ENCODE results near the gene CD2.
A peak's percentile ranks its signal among the peaks of the same experiment; 100 is the strongest.

Gene CD2, protein sequence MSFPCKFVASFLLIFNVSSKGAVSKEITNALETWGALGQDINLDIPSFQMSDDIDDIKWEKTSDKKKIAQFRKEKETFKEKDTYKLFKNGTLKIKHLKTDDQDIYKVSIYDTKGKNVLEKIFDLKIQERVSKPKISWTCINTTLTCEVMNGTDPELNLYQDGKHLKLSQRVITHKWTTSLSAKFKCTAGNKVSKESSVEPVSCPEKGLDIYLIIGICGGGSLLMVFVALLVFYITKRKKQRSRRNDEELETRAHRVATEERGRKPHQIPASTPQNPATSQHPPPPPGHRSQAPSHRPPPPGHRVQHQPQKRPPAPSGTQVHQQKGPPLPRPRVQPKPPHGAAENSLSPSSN

DNA sequence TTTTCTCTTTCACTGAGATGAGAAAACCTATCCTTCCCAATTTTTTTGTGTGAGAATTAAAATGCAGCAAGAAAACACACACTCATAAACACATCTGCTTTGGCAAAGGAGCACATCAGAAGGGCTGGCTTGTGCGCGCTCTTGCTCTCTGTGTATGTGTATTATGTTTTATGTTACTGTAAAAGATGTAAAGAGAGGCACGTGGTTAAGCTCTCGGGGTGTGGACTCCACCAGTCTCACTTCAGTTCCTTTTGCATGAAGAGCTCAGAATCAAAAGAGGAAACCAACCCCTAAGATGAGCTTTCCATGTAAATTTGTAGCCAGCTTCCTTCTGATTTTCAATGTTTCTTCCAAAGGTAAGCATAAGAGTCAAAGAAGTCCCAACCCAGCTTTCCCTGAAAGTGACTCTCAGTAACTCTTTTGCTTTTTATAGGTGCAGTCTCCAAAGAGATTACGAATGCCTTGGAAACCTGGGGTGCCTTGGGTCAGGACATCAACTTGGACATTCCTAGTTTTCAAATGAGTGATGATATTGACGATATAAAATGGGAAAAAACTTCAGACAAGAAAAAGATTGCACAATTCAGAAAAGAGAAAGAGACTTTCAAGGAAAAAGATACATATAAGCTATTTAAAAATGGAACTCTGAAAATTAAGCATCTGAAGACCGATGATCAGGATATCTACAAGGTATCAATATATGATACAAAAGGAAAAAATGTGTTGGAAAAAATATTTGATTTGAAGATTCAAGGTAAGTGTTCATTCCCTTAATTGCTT is at the start of gene CD2:
TSS of gene CD2 (plus strand) at position 233 of the 780 bp plus-strand sequence. CDS start at position 296, 63 bp downstream.
- no peak for DNase-seq

GRCh38 chr1:116706123-116706522 is 48.1 kb upstream of the CD2 start:
- DNase-seq, result no peak

- no peak for DNase-seq
Observed at GRCh38 chr1:116706841-116707240, 47.4 kb upstream of the CD2 start.

- no peak for DNase-seq
Observed at GRCh38 chr1:116708255-116708900, 45.9 kb upstream of the CD2 start.

GRCh38 chr1:116709666-116710167 is 44.5 kb upstream of the CD2 start:
- DNase-seq, result no peak

DNA sequence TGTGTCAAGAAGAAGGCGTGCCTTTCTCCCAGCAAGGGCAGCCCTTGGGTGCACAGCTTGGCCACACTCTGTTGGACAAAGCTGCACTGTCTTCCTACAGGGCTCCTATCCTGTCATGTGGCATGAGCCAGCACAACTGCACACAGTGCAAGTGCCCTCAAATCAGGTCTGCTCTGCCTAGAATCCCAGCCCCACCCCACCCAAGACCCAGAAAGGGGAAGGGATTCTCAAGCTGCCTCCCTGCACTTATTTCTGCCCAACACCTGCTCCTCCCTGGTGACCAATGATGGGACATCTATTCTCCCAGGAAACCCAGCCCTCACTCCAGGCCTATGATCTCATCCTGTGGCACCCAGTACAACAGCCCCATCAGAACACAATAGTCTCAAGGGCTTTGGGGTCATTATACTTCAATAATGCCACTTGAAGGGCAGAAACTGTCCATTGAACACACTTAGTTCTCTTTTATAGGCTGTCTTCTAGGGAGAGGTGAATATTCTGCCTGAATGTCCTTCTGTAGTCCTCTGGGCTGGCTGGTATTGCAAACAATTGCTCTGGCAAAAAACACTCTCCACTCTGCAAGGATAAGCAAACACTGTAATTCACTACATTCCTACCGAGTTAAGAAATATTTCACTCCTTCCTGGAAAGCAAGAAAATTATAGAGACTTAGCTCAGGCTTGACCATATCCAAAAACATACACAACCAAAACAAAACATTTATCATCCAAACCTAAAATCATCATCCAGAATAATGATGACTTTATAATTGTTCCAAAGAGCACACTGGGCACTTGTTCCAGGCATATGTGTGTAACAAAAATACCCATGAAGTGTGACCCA is 43.6 kb upstream of the CD2 start:
- DNase-seq, result no peak

DNA sequence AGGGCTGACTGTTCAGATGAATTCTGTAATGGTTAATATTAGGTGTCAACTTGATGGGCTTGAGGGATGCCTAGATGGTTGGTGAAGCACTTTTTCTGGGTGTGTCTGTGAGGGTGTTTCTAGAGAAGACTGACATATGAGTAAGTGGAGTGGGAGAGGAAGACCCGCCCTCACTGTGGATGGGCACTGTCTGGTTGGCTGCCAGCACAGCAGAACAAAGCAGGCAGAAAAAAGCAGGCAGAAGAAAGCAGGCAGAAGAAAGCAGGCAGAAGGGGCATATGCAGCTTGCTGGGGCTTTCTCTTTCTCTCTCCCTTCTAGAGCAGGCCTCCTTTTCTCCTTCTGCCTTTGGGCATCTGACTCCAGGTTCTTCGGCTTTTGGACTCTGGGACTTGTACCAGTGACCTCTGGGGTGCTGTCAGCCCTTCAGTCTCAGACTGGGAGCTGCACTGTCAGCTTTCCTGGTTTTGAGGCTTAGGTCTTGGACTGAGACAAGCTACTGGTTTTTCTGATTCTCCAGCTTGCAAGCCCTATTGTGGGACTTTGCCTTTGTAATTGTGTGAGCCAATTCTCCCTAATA is 42.9 kb upstream of the CD2 start:
- peak in 1 of 2 experiments; percentile 59 for DNase-seq

DNA sequence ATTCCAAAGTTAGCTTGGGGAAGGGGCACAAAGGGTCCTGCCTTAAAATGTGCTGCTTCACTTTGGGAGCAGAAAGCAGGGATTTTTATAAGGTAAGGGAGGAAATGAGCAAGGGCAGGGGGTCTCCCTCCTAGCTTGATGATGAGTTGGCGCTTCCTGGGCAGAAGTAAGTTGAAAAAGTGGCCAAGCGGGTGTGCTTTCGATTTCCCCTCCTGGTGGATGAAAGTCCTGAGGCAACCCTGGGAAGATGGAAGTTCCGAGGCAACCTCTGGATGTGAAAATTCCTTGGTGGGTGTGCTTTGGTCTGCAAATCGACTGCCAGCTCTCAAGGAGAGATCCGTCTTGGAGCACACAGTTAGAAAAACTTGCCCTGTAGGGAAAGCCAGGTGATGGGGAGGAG is 41.7 kb upstream of the CD2 start:
- DNase-seq, result no peak

DNA sequence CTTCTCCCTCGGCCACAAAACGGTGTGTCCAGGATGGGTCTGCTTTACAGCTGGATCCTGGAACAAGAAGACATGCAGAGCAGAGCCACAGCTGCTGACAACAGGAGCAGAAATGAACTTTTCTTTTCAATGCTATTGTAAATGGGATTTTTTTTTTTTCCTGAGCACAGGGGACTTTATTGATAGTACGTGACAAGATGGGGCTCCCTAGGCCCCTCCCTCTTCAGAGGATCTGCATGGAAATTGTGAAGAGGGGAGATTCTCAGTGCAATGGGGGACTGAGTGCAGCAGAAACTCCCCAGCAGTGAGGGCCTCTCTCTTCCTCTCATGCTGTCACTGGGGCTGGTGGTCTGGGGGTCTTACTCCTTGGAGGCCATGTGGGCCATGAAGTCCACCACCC is 40.8 kb upstream of the CD2 start:
- DNase-seq, result no peak

- DNase-seq, result no peak
Observed at GRCh38 chr1:116716391-116716790, 37.8 kb upstream of the CD2 start.

GRCh38 chr1:116717318-116717717 is 36.9 kb upstream of the CD2 start:
- no peak for DNase-seq

DNA sequence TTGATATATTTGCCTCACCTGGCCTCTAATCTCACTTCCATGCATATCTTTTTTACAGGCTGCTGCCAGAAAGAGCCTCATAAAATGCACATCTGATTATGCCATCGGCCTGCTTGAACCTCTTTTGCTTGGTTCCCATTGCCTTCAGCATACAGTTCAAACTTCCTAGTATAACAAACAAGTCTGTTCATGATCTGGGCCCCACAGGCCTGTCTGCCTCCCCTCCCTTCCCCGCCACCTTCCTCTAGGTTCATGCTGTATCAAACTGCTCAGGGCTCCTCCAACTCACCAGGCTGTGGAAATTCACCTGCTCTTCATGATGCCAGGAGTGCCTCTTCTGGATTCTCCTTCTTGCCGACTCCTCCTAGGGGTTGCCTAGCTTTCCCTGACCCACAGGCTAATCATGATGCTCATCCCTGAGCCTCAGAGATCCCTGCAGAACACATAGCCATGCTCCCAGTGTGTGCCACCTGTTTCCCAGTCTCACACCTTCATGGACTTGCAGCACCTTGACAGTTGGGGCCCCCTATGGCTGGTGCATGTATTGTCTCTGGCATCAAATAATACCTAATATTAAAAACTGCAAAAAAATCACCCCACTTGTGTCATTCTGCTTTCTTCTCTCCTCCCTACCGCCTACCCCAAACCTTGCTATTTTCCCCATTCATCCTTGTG is 33.7 kb upstream of the CD2 start:
- DNase-seq, result no peak

- DNase-seq, result no peak
Observed at GRCh38 chr1:116721039-116721405, 33.2 kb upstream of the CD2 start.

DNA sequence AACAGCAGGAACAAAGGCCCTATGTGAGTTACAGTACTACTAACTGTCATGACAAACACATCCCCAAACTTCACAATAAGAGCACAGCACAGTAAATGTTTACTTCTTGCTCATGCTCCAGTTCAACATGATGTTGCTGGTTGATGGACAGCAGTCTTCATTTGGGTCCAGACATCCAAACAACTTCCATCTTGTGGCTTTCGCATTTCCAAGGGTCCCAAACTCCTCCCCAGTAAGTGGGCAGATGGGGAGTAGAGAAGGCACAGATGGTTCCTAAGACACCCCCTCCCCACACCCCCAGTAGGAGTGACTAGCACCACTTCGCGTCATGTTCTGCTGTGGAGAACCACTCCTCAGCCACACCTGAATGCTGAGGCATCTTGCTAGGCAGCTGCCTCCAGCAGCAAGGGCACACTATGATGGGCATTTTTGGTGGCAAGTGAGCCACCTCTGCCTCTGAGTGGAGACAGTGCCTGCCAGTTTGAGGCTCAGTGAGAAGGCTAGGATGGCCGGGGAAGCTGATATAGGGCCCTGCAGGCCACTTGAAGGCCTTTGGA is 32.7 kb upstream of the CD2 start:
- no peak for DNase-seq

DNA sequence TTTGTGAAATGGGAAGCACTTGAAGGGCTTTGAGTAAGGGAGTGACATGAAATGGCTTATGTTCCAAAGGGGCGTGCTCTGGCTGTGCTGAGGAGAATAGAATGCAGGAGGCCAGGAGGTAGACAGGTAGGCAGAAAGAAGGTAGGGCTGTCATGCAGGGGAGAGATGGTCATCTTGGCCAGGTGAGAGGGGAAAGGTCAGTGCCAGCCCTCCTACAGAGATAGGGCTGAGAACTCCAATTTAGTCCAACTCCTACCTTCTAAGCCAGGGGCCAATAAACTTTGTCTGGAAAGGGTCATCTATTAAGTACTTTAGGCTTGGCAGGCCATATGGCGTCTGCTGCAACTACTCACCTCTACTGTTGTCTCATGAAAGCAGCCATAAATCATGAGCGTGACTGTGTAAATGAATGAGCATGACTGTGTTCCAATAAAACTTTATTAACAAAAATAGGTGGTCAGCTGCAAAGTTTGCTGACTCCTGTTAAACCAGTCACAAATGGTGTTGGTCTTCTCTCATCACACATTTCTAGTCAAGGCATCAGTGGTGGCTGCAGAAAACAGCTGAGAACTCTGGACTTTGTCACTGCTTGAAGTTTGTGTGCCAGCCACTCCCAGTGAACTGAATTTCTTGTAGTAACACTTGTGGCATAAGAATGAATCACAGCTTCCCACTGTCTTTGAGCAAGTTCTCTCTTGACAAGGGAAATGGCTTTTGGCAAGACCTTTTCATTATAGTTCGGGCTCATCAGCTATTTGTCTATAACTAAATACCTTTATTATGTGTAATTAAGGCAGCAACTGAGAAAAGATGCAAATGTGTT is 32.0 kb upstream of the CD2 start:
- DNase-seq, result no peak

DNA sequence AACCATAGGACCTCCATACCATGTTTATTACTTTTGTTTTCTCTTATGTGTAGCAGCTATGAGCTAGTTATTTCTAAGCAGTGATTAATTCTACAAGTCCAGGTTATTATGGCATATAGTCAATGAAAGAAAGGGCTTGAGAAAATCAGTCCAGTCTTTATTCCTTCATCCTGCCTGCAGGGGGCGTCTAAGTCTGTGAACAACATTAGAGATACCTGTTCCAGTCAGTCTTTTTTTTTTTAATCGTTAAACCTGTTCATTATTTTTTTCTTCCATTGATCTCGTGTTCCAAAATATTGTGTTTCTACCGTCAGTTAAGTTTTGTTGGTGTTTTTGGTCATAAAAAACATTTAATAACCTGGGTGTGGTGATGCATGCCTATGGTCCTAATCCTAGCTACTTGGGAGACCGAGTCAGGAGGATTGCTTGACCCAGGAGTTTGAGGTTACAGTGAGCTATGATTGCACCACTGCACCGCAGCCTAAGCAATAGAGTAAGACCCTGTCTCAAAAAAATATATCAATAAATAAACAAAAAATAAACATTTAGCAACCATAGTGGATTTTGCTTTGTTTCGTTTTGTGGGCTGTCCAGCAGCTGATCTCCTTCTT is 29.4 kb upstream of the CD2 start:
- peak; percentile 66 to 84 for DNase-seq

DNA sequence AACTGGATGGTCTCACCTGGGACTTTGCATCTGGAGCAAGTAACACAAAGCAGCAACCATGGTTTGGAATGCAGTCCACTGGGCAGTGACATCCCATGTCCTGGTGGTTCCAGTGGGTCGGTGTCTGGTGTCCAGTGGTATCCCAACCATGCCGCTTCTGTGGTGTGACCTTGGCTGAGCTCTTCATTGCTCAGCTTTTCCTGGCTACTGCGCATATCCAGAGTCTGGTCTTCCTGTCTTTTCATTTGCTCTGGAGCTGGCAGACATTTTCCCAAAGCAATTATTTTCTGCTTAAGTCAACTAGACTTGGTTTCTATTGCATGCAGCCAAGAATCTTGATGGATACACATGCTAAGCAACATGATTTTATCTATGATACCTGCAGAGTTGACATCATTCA is 28.4 kb upstream of the CD2 start:
- DNase-seq, result no peak

GRCh38 chr1:116726872-116727820 is 27.1 kb upstream of the CD2 start:
- DNase-seq, result no peak

DNA sequence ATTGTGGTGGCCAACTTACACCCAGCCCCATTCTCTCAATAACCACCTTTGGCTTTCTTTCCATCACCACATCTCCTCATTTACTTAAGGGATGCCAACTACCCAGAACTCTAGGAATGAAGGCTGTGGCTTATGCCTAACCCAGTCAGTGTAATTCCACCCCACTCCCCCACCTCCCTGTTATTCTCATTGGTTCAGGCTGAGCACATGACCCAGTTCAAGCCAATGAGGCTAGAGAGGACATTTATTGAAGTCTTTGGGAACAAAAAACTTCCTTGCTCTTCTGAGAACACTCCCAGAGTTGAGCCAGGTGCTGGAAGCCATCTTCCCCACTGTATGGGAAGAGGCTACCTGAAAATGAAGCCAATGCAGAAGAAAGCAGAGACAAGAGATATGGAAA is 22.8 kb upstream of the CD2 start:
- no peak for DNase-seq

Data from NCI-H446 (cell line).